WI38 (cell line): ENCODE results near the gene SLC6A6.
A peak's percentile ranks its signal among the peaks of the same experiment; 100 is the strongest.

Experiments
- H3K4me3 ChIP-seq: 2 replicates; pipeline ENCODE4 v1.5.1; 2011; ENCODE audit warnings: low read depth, mild to moderate bottlenecking, control low read depth, low read length
- TF ChIP-seq, protein P1 (sequence below): IDR thresholded peaks from 2 replicates; pipeline ENCODE4 v1.5.1; 2012; ENCODE audit warnings: low read depth, mild to moderate bottlenecking, control low read depth, low read length

SLC6A6 gene

DNA sequence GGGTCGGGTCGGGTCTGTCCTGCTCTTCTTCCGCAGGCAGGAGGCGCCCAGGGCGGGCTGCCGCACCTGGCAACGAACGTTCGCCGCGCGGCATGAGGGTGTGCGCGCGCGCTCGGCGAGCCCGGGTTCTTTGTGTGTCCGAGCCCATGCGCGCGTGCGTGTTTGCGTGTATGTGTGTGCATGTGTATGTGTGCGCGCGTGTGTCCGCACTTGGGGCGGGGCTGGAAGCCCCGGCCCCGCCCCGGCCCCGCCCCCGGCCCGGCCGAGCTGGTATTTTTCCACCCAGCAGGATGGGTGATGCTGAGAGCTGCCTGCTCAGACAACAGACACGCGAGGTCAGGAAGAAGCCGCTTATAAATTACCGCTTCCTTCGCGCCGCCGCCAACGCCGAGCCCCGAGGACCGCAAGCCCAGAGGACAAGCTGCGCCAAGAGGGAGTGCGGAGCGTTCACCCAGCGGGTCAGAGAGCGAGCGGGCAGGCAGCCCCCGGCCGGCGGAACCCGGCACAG, at the start of gene SLC6A6:
SLC6A6 (plus strand) TSS at position 303 of the 508 bp plus-strand sequence. CDS start 41,029 bp downstream, outside the sequence.
- TF ChIP-seq, protein P1, sequence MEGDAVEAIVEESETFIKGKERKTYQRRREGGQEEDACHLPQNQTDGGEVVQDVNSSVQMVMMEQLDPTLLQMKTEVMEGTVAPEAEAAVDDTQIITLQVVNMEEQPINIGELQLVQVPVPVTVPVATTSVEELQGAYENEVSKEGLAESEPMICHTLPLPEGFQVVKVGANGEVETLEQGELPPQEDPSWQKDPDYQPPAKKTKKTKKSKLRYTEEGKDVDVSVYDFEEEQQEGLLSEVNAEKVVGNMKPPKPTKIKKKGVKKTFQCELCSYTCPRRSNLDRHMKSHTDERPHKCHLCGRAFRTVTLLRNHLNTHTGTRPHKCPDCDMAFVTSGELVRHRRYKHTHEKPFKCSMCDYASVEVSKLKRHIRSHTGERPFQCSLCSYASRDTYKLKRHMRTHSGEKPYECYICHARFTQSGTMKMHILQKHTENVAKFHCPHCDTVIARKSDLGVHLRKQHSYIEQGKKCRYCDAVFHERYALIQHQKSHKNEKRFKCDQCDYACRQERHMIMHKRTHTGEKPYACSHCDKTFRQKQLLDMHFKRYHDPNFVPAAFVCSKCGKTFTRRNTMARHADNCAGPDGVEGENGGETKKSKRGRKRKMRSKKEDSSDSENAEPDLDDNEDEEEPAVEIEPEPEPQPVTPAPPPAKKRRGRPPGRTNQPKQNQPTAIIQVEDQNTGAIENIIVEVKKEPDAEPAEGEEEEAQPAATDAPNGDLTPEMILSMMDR, result peak; percentile 28
- H3K4me3 ChIP-seq, result peak within 1 kb of the TSS; percentile 94

DNA sequence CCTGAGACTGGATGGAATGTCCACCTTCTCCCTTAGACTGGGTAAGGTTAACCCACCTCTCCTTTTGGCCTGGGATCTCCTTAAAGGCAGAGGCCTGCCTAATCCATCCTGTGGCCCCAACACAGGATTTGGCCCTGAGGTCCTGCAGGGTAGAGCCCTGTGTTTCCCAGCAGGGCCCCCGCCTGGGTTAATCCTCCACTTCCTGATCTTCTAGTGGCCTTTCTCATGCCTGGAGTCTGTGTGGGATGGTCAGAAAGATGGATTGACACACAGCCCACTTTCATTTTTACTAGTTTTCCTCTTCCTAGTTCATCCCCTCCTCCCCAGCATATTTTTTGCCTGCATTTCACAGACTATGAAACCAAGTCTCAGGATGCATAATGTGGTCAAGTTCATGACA, 48.9 kb upstream of the SLC6A6 start:
- TF ChIP-seq, protein P1, result no peak
- H3K4me3 ChIP-seq, result no peak overlapping the region

DNA sequence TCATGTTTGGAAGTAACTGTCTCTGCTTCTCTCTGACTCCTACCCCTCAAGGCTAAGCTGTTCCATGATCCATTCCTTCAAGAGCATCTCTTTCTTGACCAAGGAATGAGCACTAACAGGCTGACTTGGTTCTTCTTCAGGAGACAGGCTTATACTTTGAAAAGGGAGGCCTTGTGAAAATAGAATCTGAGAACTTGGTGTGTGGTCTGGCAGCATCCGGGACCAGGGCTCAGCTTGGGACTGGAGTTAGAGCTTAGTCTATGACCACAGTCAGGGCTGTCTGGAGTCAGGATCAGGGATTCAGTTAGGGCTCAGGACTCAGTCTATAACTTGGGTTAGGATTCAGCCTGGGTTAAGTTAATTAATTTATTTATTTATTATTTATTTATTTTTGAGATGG, 44.9 kb upstream of the SLC6A6 start:
- TF ChIP-seq, protein P1, result no peak
- H3K4me3 ChIP-seq, result no peak overlapping the region

DNA sequence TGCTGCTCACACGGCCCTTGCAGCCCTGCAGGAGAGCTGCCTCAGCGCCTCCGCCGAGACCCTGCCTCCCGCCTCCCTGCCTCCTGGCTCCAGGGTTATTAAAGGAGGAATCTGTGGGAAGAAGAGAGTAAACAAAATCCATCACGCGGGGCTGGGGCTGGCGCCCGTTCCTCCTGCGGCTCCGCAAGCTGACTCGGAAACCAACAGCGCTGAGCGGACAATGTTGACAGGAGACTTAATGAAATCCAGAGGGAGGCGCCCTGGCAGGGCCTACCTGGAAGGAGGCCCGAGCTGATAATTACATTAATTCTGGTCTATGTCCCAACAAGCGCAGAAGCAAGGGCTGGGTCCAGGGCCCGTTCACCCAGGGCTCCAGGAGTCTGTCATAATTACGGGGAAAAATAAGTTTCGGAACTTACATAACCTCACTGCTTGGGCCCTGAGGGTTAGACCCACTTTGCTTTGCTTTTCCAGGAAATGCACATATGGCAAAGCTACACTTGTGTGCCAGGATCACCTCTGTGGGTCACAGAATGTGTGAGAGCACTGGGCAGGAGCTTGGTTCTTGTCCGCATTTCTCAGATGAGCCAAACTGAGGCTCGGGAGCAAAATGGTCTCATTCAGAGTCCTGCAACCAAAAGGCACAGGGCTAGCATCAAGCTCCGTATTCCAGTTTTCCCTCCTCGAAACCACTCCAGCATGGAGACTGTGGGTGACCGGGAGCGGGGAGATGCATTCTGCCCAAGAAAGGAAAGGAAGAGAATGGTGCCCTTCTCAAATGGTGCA, 43.8 kb upstream of the SLC6A6 start:
- TF ChIP-seq, protein P1, result no peak
- no peak overlapping the region for H3K4me3 ChIP-seq

DNA sequence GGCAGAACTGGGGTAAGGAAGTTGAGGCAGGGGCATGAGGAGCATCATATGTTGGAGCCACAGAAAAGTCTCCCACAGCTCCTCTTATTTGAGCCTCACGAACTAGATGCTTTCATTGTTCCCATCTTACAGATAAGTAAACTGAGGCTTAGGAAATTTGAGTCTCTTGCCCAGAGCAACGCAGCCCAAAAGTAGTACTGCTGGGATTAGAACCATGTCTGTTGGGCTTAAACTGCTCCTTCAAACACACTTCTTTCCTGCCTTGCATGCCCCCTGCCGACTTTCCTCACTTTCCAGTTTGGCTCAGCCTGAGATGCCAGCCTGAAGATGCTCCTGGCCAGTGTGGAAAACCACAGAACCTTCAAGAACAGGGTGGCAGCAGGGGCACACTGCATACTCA, 43.1 kb upstream of the SLC6A6 start:
- H3K4me3 ChIP-seq, result no peak overlapping the region
- TF ChIP-seq, protein P1, result no peak

DNA sequence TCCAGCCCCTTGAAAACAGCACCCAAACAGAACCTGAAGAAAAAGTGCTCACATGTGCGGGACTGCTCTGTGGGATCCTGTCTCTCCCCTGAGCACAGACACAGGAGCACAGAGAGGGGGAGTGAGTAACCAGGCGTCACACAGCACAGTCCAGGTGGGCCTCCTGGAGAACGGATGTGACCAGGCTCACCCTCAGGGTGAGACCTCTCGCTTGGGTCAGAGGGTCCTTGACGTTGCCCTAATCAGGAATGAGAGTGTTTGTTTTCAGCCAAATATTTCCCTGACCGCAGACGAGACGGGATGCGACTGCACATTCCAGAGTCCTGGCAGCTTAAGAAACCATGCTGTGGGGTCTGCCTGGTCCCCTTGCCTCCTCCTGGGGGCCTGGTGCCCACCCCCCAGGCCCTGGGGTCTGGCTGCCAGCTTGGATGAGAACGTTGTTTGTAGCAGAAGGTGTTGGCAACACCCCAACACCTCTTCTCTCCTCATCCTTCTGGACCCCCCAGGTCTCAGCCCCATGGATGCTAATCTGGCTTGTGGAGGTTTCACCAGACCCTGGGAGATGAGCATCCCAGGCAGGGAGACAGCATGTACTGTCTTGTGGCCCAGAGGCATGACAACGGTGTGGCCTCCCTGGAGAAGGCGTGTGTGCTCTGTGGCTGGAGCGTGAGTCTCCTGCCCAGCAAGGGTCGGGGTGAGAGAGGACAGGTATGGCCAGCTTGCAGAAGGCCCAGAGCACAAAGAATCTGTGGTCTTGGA, 42.1 kb upstream of the SLC6A6 start:
- TF ChIP-seq, protein P1, result no peak

DNA sequence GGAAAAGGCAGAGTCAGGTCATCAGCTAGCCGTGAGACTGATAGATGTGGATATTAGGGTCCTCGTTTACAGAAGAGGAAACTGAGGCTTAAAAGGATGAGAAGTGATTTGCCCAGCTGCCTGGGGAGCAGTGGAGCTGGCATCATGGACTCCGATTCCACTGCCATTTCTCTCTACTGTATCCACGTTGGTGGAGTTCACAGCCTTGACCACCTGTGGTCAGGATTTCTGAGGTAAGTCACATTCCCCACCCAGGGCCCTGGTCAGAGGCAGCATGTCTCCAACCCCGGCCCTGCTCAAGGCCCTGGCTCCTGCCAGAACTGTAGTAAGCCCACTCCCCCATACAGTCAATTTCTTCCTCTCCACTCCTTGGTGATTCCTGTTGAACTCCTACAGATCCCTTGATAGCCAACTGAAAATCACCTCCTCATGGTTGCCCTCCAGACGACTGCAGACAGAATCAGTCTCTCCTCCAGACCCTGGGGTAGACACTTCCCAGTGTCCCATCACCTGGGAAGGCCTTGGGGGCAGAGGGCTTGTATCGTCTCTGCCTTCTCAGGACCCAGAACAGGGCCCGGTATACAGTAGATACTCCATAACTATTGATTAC, 41.2 kb upstream of the SLC6A6 start:
- H3K4me3 ChIP-seq, result no peak overlapping the region
- TF ChIP-seq, protein P1, result no peak

More for the DNA sequence above, 42.1 kb upstream of the SLC6A6 start:
- H3K4me3 ChIP-seq, result no peak overlapping the region
